ENCODE results near the gene CORO2B. TPM values are rescaled to one million over a fixed set of nuclear protein-coding genes. Genes with fewer than 3 reads are reported as not detected.

CORO2B gene
- total RNA-seq, 3 donors from 2014 or later: 1.3 to 4.7 (median 1.9) TPM

GRCh38 chr15:68764090-68764489 is 185.3 kb downstream of the CORO2B start:
- ATAC-seq: no peak
- intact Hi-C loops (cut with DNase I, micrococcal nuclease): no loop called here
- TF ChIP-seq, protein P1, sequence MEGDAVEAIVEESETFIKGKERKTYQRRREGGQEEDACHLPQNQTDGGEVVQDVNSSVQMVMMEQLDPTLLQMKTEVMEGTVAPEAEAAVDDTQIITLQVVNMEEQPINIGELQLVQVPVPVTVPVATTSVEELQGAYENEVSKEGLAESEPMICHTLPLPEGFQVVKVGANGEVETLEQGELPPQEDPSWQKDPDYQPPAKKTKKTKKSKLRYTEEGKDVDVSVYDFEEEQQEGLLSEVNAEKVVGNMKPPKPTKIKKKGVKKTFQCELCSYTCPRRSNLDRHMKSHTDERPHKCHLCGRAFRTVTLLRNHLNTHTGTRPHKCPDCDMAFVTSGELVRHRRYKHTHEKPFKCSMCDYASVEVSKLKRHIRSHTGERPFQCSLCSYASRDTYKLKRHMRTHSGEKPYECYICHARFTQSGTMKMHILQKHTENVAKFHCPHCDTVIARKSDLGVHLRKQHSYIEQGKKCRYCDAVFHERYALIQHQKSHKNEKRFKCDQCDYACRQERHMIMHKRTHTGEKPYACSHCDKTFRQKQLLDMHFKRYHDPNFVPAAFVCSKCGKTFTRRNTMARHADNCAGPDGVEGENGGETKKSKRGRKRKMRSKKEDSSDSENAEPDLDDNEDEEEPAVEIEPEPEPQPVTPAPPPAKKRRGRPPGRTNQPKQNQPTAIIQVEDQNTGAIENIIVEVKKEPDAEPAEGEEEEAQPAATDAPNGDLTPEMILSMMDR (IDR thresholded peaks at IDR 0.05): no peak

GRCh38 chr15:68765602-68766368 is 187.0 kb downstream of the CORO2B start:
- DNase-seq: no peak
- H3K9me3 ChIP-seq: no peaks in the 10 kb centered on the region
- ATAC-seq: no peak
- TF ChIP-seq, protein P1 (IDR thresholded peaks at IDR 0.05): no peak
- no peaks in the 10 kb centered on the region for H3K36me3 ChIP-seq (ENCODE audit: low read depth)
- no peak overlapping the region for H3K4me3 ChIP-seq
- intact Hi-C loops (cut with DNase I, micrococcal nuclease): no loop called here
- no peaks in the 10 kb centered on the region for H3K4me1 ChIP-seq (ENCODE audit: low read depth)

More at GRCh38 chr15:68764090-68764489, 185.3 kb downstream of the CORO2B start:
- Histone ChIP-seq H3K36me3 (ENCODE audit: low read depth) (no peaks in the 10 kb centered on the region), H3K9me3 (no peaks in the 10 kb centered on the region), H3K4me1 (ENCODE audit: low read depth) (no peaks in the 10 kb centered on the region), H3K4me3 (no peak overlapping the region)
- DNase-seq: no peak

GRCh38 chr15:68767833-68768232 is 189.0 kb downstream of the CORO2B start:
- no peaks in the 10 kb centered on the region for H3K4me1 ChIP-seq (ENCODE audit: low read depth)
- ATAC-seq (no peak), DNase-seq (no peak)
- H3K36me3 ChIP-seq (ENCODE audit: low read depth): no peaks in the 10 kb centered on the region
- no peaks in the 10 kb centered on the region for H3K9me3 ChIP-seq
- intact Hi-C loops (cut with DNase I, micrococcal nuclease): no loop called here
- H3K4me3 ChIP-seq: no peak overlapping the region
- TF ChIP-seq, protein P1 (IDR thresholded peaks at IDR 0.05): no peak

- TF ChIP-seq, protein P1 (IDR thresholded peaks at IDR 0.05): no peak
- no peaks in the 10 kb centered on the region for H3K36me3 ChIP-seq (ENCODE audit: low read depth)
- no peak for ATAC-seq
- H3K4me1 ChIP-seq (ENCODE audit: low read depth): no peaks in the 10 kb centered on the region
- H3K4me3 ChIP-seq: no peak overlapping the region
- no peaks in the 10 kb centered on the region for H3K9me3 ChIP-seq
- no peak for DNase-seq
- intact Hi-C loops (cut with DNase I, micrococcal nuclease): no loop called here
These were observed 189.5 kb downstream of the CORO2B start for GRCh38 chr15:68768321-68768720.

GRCh38 chr15:68769702-68770101 is 190.9 kb downstream of the CORO2B start:
- Histone ChIP-seq H3K9me3 (no peaks in the 10 kb centered on the region), H3K4me3 (no peak overlapping the region), H3K4me1 (ENCODE audit: low read depth) (no peaks in the 10 kb centered on the region), H3K36me3 (ENCODE audit: low read depth) (no peaks in the 10 kb centered on the region)
- intact Hi-C loops (cut with DNase I, micrococcal nuclease): loop anchor here in 1 of 2 donors (10.0 kb wide), 1 partner anchor 55 kb away; no protein-coding TSS in a partner anchor
- DNase-seq: no peak
- ATAC-seq: no peak
- TF ChIP-seq, protein P1 (IDR thresholded peaks at IDR 0.05): no peak

Measured in mucosa of descending colon (tissue), 3 donors.